ES-I3 (cell line): Measurements from ENCODE around the gene RAB34.

Source experiments
- H3K36me3 ChIP-seq: 2 replicates; pipeline ENCODE4 v1.6.1; 2013; ENCODE audit warnings: mild to moderate bottlenecking, low read length, control low read depth, moderate library complexity; ENCODE audit not compliant: insufficient read depth
- H3K4me1 ChIP-seq: 2 replicates; pipeline ENCODE4 v1.6.1; 2013; ENCODE audit warnings: mild to moderate bottlenecking, control low read depth, low read length; ENCODE audit not compliant: insufficient read depth
- H3K9ac ChIP-seq: 2 replicates; pipeline ENCODE4 v1.6.1; 2013; ENCODE audit warnings: low read depth, mild to moderate bottlenecking, low read length, moderate library complexity
- H3K9me3 ChIP-seq: 2 replicates; pipeline ENCODE4 v1.6.1; 2013; ENCODE audit warnings: mild to moderate bottlenecking, low read length, moderate library complexity; ENCODE audit not compliant: control insufficient read depth, insufficient read depth

Gene RAB34

DNA sequence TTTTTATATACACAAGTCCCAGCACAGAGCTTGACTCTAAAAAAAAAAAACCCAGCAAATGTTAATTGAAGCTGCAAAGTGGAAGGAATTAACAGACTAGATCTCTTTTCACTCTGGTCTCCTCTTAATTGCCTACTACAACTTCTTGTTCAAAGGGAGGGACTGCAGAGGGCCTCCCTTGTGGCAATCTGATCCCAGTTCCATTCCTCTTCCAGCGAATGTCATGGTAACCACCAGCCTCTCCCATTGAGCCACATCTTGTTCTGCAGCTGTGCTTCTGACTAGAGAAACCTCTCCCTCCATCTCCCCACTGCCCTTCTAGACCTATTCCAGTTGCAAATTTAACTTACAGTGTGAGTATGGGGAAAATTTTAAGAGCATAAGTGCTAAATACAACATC lies 49.8 kb downstream of the RAB34 start:
- Histone ChIP-seq H3K36me3 (peaks cover 21% of the 10 kb centered on the region), H3K9ac (no peak overlapping the region), H3K9me3 (no peaks in the 10 kb centered on the region), H3K4me1 (peaks cover 6% of the 10 kb centered on the region)

DNA sequence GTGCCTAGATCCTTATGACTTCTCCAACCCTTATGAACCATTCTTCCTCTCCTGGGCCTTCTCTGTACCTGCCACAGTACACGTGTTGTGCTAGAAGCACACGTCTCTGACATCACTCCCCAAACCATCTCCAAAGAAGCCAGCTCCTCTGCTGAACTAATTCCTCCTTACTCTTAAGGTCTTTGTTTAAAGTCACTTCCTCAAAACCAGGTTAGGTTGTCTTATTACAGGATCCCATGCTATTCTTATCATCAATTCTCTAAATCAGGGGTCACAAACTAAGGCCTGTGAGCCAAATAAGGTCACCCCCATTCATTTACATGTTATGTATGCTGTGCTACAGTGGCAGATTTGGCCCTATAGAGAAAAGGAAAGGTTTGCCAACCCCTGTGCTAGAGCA lies 51.7 kb downstream of the RAB34 start:
- Histone ChIP-seq H3K36me3 (peaks cover 15% of the 10 kb centered on the region), H3K9me3 (no peaks in the 10 kb centered on the region; the same call in 1 of the 2 replicates), H3K4me1 (peaks cover 6% of the 10 kb centered on the region), H3K9ac (no peak overlapping the region)
